Caco-2 (cell line): Measurements from ENCODE around the gene FAM53A. TPM values are rescaled to one million over a fixed set of nuclear protein-coding genes. Genes with fewer than 3 reads are reported as not detected.
A peak's percentile ranks its signal among the peaks of the same experiment; 100 is the strongest.

Source experiments
- BruUV-seq: library from RNA; stranded (reverse); fragments of 400-500 nt; replicated peaks from 2 replicates; lab custom pipeline; 2021; lab: Mats Ljungman, UMichigan
- CTCF ChIA-PET: fragments of 300-600 bp; sonication (Branson Sonifier 250); formaldehyde crosslinking; loops from one replicate; lab custom pipeline; 2022; ENCODE audit warnings: antibody characterized with exemption; lab: Charles Lee
- POLR2A ChIA-PET: fragments of 300-600 bp; sonication (Branson Sonifier 250); formaldehyde crosslinking; loops from one replicate; lab custom pipeline; 2022; ENCODE audit warnings: antibody characterized with exemption; lab: Charles Lee
- DNase-seq, 2 experiments: peaks; one replicate each; pipeline versions ENCODE4 v3.0.0 to v3.0.0-alpha.2; 2020 to 2022
- H3K27me3 ChIP-seq: replicated peaks from 2 replicates; pipeline ENCODE4 v1.6.0; 2011; ENCODE audit warnings: low read length; ENCODE audit not compliant: control insufficient read depth, insufficient read depth
- H3K36me3 ChIP-seq: 2 replicates; pipeline ENCODE4 v1.5.1; 2011; ENCODE audit warnings: low read length; ENCODE audit not compliant: control insufficient read depth, insufficient read depth
- H3K4me1 ChIP-seq: fragments of 250-450 bp; sonication (Bioruptor Pico); 2 replicates; pipeline ENCODE4 v1.5.1; 2020; ENCODE audit warnings: mild to moderate bottlenecking
- H3K4me3 ChIP-seq: 2 replicates; pipeline ENCODE4 v1.5.1; 2011; ENCODE audit warnings: low read depth, mild to moderate bottlenecking, control low read depth, low read length
- H3K9me3 ChIP-seq: fragments of 250-450 bp; sonication (Bioruptor Pico); 2 replicates; pipeline ENCODE4 v1.5.1; 2020; ENCODE audit warnings: mild to moderate bottlenecking, moderate library complexity
- H3K27ac Mint-ChIP-seq: one replicate; pipeline ENCODE4 v1.8.0; 2022; ENCODE audit warnings: mixed read lengths; ENCODE audit not compliant: unreplicated experiment
- H3K27me3 Mint-ChIP-seq: one replicate; pipeline ENCODE4 v1.8.0; 2022; ENCODE audit warnings: mixed read lengths; ENCODE audit not compliant: insufficient read depth, unreplicated experiment
- H3K36me3 Mint-ChIP-seq: one replicate; pipeline ENCODE4 v1.8.0; 2022; ENCODE audit warnings: mild to moderate bottlenecking, mixed read lengths; ENCODE audit not compliant: insufficient read depth, unreplicated experiment
- H3K4me1 Mint-ChIP-seq: one replicate; pipeline ENCODE4 v1.8.0; 2022; ENCODE audit warnings: low read depth, mixed read lengths; ENCODE audit not compliant: unreplicated experiment
- H3K4me3 Mint-ChIP-seq: one replicate; pipeline ENCODE4 v1.8.0; 2022; ENCODE audit warnings: mild to moderate bottlenecking, moderate library complexity, mixed read lengths; ENCODE audit not compliant: unreplicated experiment
- H3K9me3 Mint-ChIP-seq: one replicate; pipeline ENCODE4 v1.8.0; 2022; ENCODE audit warnings: mixed read lengths; ENCODE audit not compliant: unreplicated experiment
- intact Hi-C: fragments of 100-400 bp; cut with micrococcal nuclease; formaldehyde crosslinking; loops from one replicate; pipeline ENCODE4 v1.10.0; 2022; ENCODE audit not compliant: unreplicated experiment
- total RNA-seq: library from RNA; stranded (reverse); gene quantifications from 2 replicates; pipeline ENCODE4 v1.2.3, GENCODE V29; 2022
- TF ChIP-seq, protein P1 (sequence below), 2 experiments: fragments of 200-600 bp in 1 of 2; IDR thresholded peaks; 1 replicate in 1 of 2; 2 replicates in 1 of 2; pipeline versions ENCODE4 v1.5.1 to v1.8.0; 2011 to 2022; ENCODE audit warnings: antibody characterized with exemption in 1 of 2, control low read depth in 1 of 2, inconsistent platforms in 1 of 2, low read depth in 1 of 2, low read length in 1 of 2, mild to moderate bottlenecking in 1 of 2, moderate library complexity in 1 of 2; ENCODE audit not compliant: insufficient read depth in 1 of 2, severe bottlenecking in 1 of 2, unreplicated experiment in 1 of 2

Gene FAM53A
- total RNA-seq, 1 experiment from 2014 or later: 4.1 TPM

DNA sequence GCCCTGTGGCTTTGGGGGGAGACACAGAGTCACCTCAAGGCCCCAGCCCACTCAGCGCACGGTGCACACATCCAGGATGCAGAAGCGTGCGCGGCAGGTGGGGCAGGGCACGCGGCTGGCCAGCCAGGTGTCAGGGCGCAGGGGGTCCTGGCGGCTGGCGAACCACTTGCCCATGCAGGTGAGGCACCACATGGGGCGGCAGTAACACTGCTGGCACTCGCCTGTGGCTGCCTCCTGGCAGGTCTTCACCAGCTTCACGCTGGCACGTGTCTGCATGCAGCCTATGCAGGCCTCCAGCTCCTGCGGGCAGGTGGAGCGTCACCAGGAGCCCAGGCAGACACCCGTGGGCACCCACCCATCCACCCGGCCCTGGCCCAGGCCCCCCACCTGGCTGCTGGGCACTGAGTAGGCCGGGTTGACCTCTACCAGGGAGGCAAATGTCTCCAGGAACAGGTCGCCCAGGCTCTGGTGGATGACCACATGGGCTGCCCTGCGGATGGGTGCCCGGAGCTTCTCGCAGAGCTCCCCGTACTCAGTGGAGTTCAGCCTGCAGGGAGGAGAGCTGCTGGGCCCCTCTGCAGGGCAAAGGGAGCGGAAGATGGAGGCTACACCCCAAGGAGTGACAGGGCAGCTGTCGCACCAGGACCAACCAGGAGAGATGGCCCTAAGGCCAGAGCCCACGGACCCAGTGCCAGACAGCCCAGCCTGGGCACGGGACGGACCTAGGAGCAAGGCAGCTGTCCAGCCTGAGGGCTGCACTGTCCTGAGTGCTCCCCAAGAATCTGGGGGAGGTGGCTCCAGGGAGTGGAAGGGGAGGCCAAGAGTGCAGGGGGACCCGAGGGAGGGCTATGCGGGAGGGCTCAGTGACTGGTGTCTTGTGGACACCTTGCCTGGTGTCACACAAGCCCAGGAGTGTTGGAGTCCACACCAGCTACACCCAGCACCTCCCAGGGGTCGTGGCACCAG, 33.3 kb upstream of the FAM53A start:
- BruUV-seq: no TSS peak
- TF ChIP-seq, protein P1, sequence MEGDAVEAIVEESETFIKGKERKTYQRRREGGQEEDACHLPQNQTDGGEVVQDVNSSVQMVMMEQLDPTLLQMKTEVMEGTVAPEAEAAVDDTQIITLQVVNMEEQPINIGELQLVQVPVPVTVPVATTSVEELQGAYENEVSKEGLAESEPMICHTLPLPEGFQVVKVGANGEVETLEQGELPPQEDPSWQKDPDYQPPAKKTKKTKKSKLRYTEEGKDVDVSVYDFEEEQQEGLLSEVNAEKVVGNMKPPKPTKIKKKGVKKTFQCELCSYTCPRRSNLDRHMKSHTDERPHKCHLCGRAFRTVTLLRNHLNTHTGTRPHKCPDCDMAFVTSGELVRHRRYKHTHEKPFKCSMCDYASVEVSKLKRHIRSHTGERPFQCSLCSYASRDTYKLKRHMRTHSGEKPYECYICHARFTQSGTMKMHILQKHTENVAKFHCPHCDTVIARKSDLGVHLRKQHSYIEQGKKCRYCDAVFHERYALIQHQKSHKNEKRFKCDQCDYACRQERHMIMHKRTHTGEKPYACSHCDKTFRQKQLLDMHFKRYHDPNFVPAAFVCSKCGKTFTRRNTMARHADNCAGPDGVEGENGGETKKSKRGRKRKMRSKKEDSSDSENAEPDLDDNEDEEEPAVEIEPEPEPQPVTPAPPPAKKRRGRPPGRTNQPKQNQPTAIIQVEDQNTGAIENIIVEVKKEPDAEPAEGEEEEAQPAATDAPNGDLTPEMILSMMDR (IDR thresholded peaks at IDR 0.05; ENCODE audit: insufficient read depth in 1 of 2, low read depth in 1 of 2, low read length in 1 of 2, severe bottlenecking in 1 of 2, unreplicated experiment in 1 of 2): no peak
- Histone ChIP-seq H3K36me3 (peaks cover 1% of the 10 kb centered on the region; the same call in 1 of the 2 replicates), H3K27me3 (no peaks in the 10 kb centered on the region), H3K4me3 (no peak overlapping the region), H3K9me3 (no peaks in the 10 kb centered on the region), H3K4me1 (no peaks in the 10 kb centered on the region; the same call in 1 of the 2 replicates)
- CTCF ChIA-PET: no interaction called here
- H3K36me3 Mint-ChIP-seq: peaks cover 62% of the 10 kb centered on the region
- POLR2A ChIA-PET: no interaction called here
- no peaks in the 10 kb centered on the region for H3K27me3 Mint-ChIP-seq
- H3K27ac Mint-ChIP-seq: no peak overlapping the region
- intact Hi-C loops: no loop called here
- no peaks in the 10 kb centered on the region for H3K9me3 Mint-ChIP-seq
- peaks cover 3% of the 10 kb centered on the region for H3K4me1 Mint-ChIP-seq
- DNase-seq: no peak
- H3K4me3 Mint-ChIP-seq: peak overlapping the region; percentile 38

DNA sequence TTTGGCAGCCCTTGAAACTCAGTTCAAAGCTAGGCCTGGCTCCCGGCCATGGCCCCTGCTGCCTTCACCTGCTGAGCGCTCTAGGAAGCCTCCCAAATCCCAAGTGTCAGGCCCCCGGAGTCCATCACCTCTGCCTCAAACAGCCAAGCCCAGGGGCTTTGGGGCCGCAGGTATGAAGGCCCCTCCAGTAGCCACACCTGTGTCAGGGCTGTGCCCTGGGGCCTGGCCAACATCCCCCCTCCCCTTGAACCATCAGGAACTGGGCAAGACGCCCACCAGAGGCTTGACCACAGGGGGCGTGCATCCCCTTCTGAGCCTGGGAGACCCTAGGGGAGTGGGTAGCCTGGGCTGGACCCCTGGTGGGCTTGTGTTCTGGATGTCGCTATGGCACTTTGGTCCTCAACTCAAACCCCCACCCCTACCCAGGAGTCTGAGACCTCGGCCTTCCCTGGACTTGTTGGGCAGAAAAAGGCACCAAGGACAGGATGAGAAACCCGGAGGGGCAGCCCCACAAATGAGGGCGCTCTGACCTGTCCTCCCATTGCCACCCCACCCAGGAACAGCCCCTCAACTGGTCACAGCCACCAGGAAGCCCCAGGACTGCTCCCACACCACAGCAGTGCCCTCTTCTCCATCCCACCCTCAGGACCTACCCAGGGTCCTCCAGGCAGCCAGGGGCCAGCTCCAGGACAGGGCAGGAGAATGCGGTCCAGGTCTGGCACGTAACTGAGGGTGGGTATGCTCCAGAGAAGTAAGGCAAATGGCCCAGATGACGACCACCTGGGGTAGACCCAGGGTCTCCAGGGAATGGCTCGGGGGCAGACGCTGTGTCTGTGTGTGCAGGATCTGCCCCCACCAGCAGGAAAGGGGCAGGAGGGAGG, 32.2 kb upstream of the FAM53A start:
- Mint-ChIP-seq H3K4me1 (peaks cover 2% of the 10 kb centered on the region), H3K9me3 (no peaks in the 10 kb centered on the region), H3K36me3 (peaks cover 58% of the 10 kb centered on the region), H3K27ac (no peak overlapping the region), H3K27me3 (no peaks in the 10 kb centered on the region), H3K4me3 (no peak overlapping the region)
- H3K4me1 ChIP-seq: no peaks in the 10 kb centered on the region; the same call in 1 of the 2 replicates
- no peak overlapping the region for H3K4me3 ChIP-seq
- no peak for DNase-seq
- H3K36me3 ChIP-seq: peaks cover 1% of the 10 kb centered on the region; the same call in 1 of the 2 replicates
- CTCF ChIA-PET: no interaction called here
- POLR2A ChIA-PET: no interaction called here
- no TSS peak for BruUV-seq
- no peaks in the 10 kb centered on the region for H3K27me3 ChIP-seq
- TF ChIP-seq, protein P1 (IDR thresholded peaks at IDR 0.05; ENCODE audit: insufficient read depth in 1 of 2, low read depth in 1 of 2, low read length in 1 of 2, severe bottlenecking in 1 of 2, unreplicated experiment in 1 of 2): no peak
- H3K9me3 ChIP-seq: no peaks in the 10 kb centered on the region
- intact Hi-C loops: no loop called here
